HG03159 (cell line): ENCODE measurements around the gene KRT86.
"Not testable (repeated sequence)": the region's sequence is repeated elsewhere in the genome, so short reads cannot be mapped to it uniquely, and the experiment has no call there.

Experiments
- ATAC-seq: cut with Tn5 transposase; IDR thresholded peaks from one replicate; pipeline ENCODE4 v1.9.1; 2021; ENCODE audit warnings: mild to moderate bottlenecking, moderate library complexity; ENCODE audit not compliant: unreplicated experiment

Gene KRT86

GRCh38 chr12:52267266-52267665 is 7.2 kb upstream of the KRT86 start:
- no peak for ATAC-seq

GRCh38 chr12:52267699-52268098 is 6.7 kb upstream of the KRT86 start:
- ATAC-seq = no peak

- no peak for ATAC-seq
Measured at GRCh38 chr12:52268212-52268611, 6.2 kb upstream of the KRT86 start.

GRCh38 chr12:52270541-52271070 is 3.8 kb upstream of the KRT86 start:
- no peak for ATAC-seq

GRCh38 chr12:52271158-52271557 is 3.3 kb upstream of the KRT86 start:
- no peak for ATAC-seq

GRCh38 chr12:52275686-52276085 is 1.2 kb downstream of the KRT86 start:
- no peak for ATAC-seq

GRCh38 chr12:52277486-52278245 is 3.2 kb downstream of the KRT86 start:
- no peak for ATAC-seq

- peak; percentile 79 for ATAC-seq
Measured at GRCh38 chr12:52278575-52279421, 4.4 kb downstream of the KRT86 start.

- no peak for ATAC-seq
Measured at GRCh38 chr12:52279422-52280318, 5.2 kb downstream of the KRT86 start.

- ATAC-seq = no peak
Measured at GRCh38 chr12:52280319-52280795, 5.9 kb downstream of the KRT86 start.

- no peak for ATAC-seq
Measured at GRCh38 chr12:52280796-52281560, 6.5 kb downstream of the KRT86 start.

- ATAC-seq = no peak
Measured at GRCh38 chr12:52284562-52285171, 10.2 kb downstream of the KRT86 start.

- ATAC-seq = no peak
Measured at GRCh38 chr12:52285172-52285745, 10.8 kb downstream of the KRT86 start.

GRCh38 chr12:52285851-52286530 is 11.5 kb downstream of the KRT86 start:
- ATAC-seq = no peak

GRCh38 chr12:52286857-52287785 is 12.7 kb downstream of the KRT86 start:
- ATAC-seq = not testable (repeated sequence)

- peak; percentile 70 for ATAC-seq
Measured at GRCh38 chr12:52287816-52288805, 13.7 kb downstream of the KRT86 start.
